ENCODE data around the gene MAGI2. TPM values are rescaled to one million over a fixed set of nuclear protein-coding genes. Genes with fewer than 3 reads are reported as not detected.
A peak's percentile ranks its signal among the peaks of the same experiment; 100 is the strongest.

The MAGI2 gene
- total and polyA plus RNA-seq, 2 experiments from 2014 or later: 10.4 to 26.4 TPM

DNA sequence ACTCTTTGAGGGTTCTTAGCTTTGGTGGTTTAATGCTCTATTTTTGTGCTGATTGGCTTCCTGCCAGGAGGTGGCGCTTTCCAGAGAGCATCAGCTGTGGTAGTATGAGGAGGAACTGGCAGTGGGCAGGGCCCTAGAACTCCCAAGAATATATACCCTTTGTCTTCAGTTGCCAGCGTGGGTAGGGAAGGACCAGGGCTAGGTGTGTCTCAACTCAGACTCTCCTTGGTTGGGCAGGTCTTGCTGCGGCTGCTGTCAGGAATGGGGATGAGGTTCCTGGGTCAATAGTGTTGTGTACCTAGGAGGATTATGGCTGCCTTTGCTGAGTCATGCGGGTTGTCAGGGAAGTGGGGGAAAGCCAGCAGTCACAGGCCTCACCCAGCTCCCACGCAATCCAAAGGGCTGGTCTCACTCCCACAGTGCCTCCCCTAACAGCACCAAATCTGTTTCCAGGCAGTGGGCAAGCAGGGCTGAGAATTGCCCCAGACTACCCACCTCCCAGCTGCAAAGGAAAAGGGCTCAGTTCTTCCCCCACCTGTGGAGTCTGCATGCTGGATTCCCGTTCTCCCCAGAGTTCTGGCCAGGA, 1463.4 kb downstream of the MAGI2 start:
- Mint-ChIP-seq H3K27ac (peak overlapping the region; percentile 93), H3K9me3 (no peaks in the 10 kb centered on the region), H3K36me3 (ENCODE audit: low read depth) (no peaks in the 10 kb centered on the region), H3K4me3 (no peak overlapping the region), H3K27me3 (ENCODE audit: insufficient read depth, low read depth, poor library complexity) (no peaks in the 10 kb centered on the region), H3K4me1 (peaks cover 26% of the 10 kb centered on the region)
- H3K27ac ChIP-seq (ENCODE audit: low read depth): no peak overlapping the region
- no peaks in the 10 kb centered on the region for H3F3A ChIP-seq (replicated peaks; ENCODE audit: low read depth)
- peak overlapping the region; percentile 95 for H2AFZ ChIP-seq
- ATAC-seq: peak; percentile 79
- TF ChIP-seq, protein P1, sequence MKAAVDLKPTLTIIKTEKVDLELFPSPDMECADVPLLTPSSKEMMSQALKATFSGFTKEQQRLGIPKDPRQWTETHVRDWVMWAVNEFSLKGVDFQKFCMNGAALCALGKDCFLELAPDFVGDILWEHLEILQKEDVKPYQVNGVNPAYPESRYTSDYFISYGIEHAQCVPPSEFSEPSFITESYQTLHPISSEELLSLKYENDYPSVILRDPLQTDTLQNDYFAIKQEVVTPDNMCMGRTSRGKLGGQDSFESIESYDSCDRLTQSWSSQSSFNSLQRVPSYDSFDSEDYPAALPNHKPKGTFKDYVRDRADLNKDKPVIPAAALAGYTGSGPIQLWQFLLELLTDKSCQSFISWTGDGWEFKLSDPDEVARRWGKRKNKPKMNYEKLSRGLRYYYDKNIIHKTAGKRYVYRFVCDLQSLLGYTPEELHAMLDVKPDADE (IDR thresholded peaks at IDR 0.05): no peak
- TF ChIP-seq, protein P2, sequence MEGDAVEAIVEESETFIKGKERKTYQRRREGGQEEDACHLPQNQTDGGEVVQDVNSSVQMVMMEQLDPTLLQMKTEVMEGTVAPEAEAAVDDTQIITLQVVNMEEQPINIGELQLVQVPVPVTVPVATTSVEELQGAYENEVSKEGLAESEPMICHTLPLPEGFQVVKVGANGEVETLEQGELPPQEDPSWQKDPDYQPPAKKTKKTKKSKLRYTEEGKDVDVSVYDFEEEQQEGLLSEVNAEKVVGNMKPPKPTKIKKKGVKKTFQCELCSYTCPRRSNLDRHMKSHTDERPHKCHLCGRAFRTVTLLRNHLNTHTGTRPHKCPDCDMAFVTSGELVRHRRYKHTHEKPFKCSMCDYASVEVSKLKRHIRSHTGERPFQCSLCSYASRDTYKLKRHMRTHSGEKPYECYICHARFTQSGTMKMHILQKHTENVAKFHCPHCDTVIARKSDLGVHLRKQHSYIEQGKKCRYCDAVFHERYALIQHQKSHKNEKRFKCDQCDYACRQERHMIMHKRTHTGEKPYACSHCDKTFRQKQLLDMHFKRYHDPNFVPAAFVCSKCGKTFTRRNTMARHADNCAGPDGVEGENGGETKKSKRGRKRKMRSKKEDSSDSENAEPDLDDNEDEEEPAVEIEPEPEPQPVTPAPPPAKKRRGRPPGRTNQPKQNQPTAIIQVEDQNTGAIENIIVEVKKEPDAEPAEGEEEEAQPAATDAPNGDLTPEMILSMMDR (conservative IDR thresholded peaks at IDR 0.05; ENCODE audit: low read depth in 2 of 2): peak; percentile 80 to 81
- TF ChIP-seq ZNF331 (CRISPR knock-in tag; IDR thresholded peaks at IDR 0.05; ENCODE audit: low read depth): no peak
- no peaks in the 10 kb centered on the region for H3K79me2 ChIP-seq (replicated peaks; ENCODE audit: insufficient read depth)
- no peak overlapping the region for H3K4me2 ChIP-seq
- peak; percentile 74 for DNase-seq (ENCODE audit: low spot score)
- H3K36me3 ChIP-seq (ENCODE audit: insufficient read depth): no peaks in the 10 kb centered on the region
- 0 out of 2 replicates have a peak, but pooled peaks cover 3% of the 10 kb centered on the region for H3K9me2 ChIP-seq (ENCODE audit: insufficient read depth)
- H3K27me3 ChIP-seq (ENCODE audit: insufficient read depth): no peaks in the 10 kb centered on the region
- H3K4me1 ChIP-seq (ENCODE audit: insufficient read depth): no peaks in the 10 kb centered on the region
- no peak overlapping the region for H3K4me3 ChIP-seq
- H4K20me1 ChIP-seq (replicated peaks; ENCODE audit: insufficient read depth): no peaks in the 10 kb centered on the region

- Mint-ChIP-seq H3K4me1 (peaks cover 14% of the 10 kb centered on the region), H3K4me3 (no peak overlapping the region)
- no peak overlapping the region for H3K27ac ChIP-seq (ENCODE audit: low read depth)
- TF ChIP-seq, protein P3, sequence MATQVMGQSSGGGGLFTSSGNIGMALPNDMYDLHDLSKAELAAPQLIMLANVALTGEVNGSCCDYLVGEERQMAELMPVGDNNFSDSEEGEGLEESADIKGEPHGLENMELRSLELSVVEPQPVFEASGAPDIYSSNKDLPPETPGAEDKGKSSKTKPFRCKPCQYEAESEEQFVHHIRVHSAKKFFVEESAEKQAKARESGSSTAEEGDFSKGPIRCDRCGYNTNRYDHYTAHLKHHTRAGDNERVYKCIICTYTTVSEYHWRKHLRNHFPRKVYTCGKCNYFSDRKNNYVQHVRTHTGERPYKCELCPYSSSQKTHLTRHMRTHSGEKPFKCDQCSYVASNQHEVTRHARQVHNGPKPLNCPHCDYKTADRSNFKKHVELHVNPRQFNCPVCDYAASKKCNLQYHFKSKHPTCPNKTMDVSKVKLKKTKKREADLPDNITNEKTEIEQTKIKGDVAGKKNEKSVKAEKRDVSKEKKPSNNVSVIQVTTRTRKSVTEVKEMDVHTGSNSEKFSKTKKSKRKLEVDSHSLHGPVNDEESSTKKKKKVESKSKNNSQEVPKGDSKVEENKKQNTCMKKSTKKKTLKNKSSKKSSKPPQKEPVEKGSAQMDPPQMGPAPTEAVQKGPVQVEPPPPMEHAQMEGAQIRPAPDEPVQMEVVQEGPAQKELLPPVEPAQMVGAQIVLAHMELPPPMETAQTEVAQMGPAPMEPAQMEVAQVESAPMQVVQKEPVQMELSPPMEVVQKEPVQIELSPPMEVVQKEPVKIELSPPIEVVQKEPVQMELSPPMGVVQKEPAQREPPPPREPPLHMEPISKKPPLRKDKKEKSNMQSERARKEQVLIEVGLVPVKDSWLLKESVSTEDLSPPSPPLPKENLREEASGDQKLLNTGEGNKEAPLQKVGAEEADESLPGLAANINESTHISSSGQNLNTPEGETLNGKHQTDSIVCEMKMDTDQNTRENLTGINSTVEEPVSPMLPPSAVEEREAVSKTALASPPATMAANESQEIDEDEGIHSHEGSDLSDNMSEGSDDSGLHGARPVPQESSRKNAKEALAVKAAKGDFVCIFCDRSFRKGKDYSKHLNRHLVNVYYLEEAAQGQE (IDR thresholded peaks at IDR 0.05; ENCODE audit: unreplicated experiment): no peak
- TF ChIP-seq, protein P1 (IDR thresholded peaks at IDR 0.05): no peak
- TF ChIP-seq ZNF114 (CRISPR knock-in tag; IDR thresholded peaks at IDR 0.05) (no peak), POLR2AphosphoS5 (IDR thresholded peaks at IDR 0.05; ENCODE audit: low read depth) (no peak), STAT1 (IDR thresholded peaks at IDR 0.05; ENCODE audit: unreplicated experiment) (no peak), ZNF331 (CRISPR knock-in tag; IDR thresholded peaks at IDR 0.05; ENCODE audit: low read depth) (no peak), EZH2 (IDR thresholded peaks at IDR 0.05; ENCODE audit: low read depth, unreplicated experiment) (no peak), JUNB (IDR thresholded peaks at IDR 0.05; ENCODE audit: unreplicated experiment) (no peak), CREB1 (CRISPR knock-in tag; IDR thresholded peaks at IDR 0.05; ENCODE audit: low read depth) (no peak), EZH2phosphoT487 (IDR thresholded peaks at IDR 0.05; ENCODE audit: unreplicated experiment) (no peak), NANOG (IDR thresholded peaks at IDR 0.05; ENCODE audit: borderline replicate concordance) (no peak)
- TF ChIP-seq, protein P2 (conservative IDR thresholded peaks at IDR 0.05; ENCODE audit: low read depth in 2 of 2): no peak
Observed at GRCh38 chr7:77985974-77986339, 1467.5 kb downstream of the MAGI2 start.

More at GRCh38 chr7:77985974-77986339, 1467.5 kb downstream of the MAGI2 start:
- Mint-ChIP-seq H3K36me3 (ENCODE audit: low read depth) (no peaks in the 10 kb centered on the region), H3K27me3 (ENCODE audit: insufficient read depth, low read depth, poor library complexity) (peaks cover 4% of the 10 kb centered on the region), H3K9me3 (no peaks in the 10 kb centered on the region), H3K27ac (no peak overlapping the region)
- Histone ChIP-seq H2AFZ (no peak overlapping the region), H3K4me2 (no peak overlapping the region), H3K4me3 (no peak overlapping the region), H4K20me1 (replicated peaks; ENCODE audit: insufficient read depth) (no peaks in the 10 kb centered on the region), H3K4me1 (ENCODE audit: insufficient read depth) (no peaks in the 10 kb centered on the region), H3K79me2 (replicated peaks; ENCODE audit: insufficient read depth) (no peaks in the 10 kb centered on the region), H3F3A (replicated peaks; ENCODE audit: low read depth) (no peaks in the 10 kb centered on the region), H3K27me3 (ENCODE audit: insufficient read depth) (no peaks in the 10 kb centered on the region), H3K9me2 (ENCODE audit: insufficient read depth) (0 out of 2 replicates have a peak, but pooled peaks cover 3% of the 10 kb centered on the region), H3K36me3 (ENCODE audit: insufficient read depth) (no peaks in the 10 kb centered on the region)
- ATAC-seq (no peak), DNase-seq (ENCODE audit: low spot score) (no peak)
